GM21367 (cell line): Measurements from ENCODE around the gene SHROOM1.
"Not testable (repeated sequence)": the region's sequence is repeated elsewhere in the genome, so short reads cannot be mapped to it uniquely, and the experiment has no call there.

Experiments used
- ATAC-seq: cut with Tn5 transposase; IDR thresholded peaks from one replicate; pipeline ENCODE4 v1.9.1; 2021; ENCODE audit not compliant: unreplicated experiment

SHROOM1 gene, protein sequence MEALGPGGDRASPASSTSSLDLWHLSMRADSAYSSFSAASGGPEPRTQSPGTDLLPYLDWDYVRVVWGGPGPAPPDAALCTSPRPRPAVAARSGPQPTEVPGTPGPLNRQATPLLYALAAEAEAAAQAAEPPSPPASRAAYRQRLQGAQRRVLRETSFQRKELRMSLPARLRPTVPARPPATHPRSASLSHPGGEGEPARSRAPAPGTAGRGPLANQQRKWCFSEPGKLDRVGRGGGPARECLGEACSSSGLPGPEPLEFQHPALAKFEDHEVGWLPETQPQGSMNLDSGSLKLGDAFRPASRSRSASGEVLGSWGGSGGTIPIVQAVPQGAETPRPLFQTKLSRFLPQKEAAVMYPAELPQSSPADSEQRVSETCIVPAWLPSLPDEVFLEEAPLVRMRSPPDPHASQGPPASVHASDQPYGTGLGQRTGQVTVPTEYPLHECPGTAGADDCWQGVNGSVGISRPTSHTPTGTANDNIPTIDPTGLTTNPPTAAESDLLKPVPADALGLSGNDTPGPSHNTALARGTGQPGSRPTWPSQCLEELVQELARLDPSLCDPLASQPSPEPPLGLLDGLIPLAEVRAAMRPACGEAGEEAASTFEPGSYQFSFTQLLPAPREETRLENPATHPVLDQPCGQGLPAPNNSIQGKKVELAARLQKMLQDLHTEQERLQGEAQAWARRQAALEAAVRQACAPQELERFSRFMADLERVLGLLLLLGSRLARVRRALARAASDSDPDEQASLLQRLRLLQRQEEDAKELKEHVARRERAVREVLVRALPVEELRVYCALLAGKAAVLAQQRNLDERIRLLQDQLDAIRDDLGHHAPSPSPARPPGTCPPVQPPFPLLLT

GRCh38 chr5:132830436-132831094, at the start of gene SHROOM1:
Gene SHROOM1, minus strand, starts transcription at chr5:132830647. Its CDS starts 4,507 bp downstream, at chr5:132826140.
- ATAC-seq: peak; percentile 61

- ATAC-seq: no peak
Measured at GRCh38 chr5:132877938-132878337, 47.5 kb upstream of the SHROOM1 start.

GRCh38 chr5:132877466-132877865, 47.0 kb upstream of the SHROOM1 start:
- no peak for ATAC-seq

DNA sequence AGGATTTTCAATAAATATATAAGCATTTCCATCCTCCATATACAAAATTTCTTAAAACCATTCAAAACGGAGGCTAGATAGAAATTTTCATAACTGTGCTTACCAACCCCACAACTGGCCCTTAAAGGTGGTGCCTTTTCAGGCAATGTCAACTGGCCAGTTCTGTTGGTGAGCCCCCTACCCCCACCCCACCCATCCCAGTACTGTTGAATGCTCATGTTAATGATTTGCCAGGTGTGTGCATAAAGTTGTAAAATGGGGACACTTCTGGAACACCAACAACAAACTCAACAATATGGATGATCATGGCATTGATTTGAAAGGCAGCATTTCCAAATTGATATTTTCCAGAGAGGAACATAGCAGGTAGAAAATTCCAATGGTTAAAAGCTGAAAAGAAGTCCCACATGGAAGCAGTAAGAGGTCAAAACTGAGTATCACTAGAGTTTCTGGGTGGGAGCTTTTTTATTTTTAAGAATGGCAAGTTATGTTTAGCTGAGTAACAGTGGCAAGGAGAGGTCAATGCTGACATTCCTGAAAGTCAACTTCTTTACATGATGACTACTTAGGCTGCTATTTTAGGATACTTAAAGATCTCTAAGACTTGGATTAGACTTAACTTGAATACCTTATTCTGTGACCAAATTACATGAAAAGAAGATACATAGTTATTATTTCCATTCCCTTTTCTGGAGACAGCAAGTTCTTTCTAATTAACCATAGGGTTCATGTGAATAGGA, 45.7 kb upstream of the SHROOM1 start:
- no peak for ATAC-seq

DNA sequence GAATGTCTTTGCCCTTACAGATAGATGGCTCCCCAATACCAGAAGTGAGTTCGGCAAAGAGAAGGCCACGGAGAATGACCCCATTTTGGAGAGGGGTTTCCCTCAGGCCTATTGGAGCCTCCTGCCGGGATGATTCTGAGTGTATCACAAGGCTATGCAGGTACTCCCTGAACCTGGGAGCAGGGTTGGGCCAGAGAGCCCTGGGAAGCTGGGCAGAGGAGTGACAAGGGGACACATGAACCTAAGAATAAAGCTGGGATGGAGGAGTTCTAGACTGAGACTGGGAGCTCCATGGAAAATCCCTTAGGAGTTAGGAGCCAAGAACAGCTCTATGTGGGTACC, 43.5 kb upstream of the SHROOM1 start:
- ATAC-seq: no peak

DNA sequence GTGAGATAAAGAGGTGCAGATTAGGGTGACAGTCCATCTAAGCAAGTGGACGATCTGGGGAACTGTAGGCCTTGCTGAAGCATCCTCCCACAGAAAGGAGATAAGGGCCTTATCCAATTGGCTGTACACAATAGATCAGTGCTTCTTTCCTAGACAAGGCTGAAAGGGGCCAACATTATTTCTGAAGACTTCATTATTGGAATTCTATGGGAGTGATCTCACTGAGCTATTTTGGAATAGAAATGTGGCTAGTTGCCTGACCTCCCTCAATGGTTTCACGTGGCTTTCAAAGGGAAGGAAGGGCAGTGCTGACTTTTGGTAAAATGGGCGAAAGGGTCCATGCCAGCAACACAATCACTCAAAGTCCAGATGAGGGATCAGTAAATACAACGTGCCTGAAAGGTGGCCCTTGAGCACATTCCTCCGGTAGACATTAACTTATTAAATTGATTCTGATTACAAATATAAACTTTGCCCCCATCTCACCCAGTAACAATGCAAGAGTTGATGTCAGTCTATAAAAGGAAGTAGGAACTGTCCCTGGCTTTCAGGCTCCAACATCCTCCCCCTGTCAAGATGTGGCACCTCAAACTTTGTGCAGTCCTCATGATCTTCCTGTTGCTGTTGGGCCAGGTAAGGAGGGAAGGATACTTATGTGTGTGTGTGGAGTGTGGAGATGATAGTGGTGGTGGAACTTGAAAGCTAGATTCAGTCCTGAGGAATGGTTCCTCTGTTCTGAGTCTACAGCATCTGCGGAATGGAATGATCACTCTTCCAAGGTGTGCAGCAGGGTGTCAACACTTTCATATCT, 42.9 kb upstream of the SHROOM1 start, which contains the start of gene LEAP2:
Gene LEAP2, plus strand, starts transcription at position 550 of the 811 bp plus-strand sequence. Its CDS starts 27 bp downstream, at position 577.
- ATAC-seq: no peak

DNA sequence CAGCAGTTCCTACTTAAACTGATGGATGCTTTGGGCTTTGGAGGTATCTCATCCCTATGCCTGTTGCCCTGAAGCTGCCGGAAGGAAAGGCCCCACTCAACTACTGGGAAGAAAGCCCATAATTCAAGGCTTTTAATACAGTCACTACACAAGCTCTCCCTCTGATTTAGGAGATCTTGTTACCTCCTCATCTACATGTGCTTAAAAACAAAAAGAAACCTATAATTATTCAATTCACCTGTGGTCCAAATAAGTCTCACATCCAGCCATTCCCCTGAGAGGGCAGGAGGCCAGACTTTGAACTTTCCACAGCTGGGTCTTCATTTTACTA, 42.3 kb upstream of the SHROOM1 start:
- no peak for ATAC-seq

- no peak for ATAC-seq
Measured at GRCh38 chr5:132871459-132872284, 41.2 kb upstream of the SHROOM1 start.

DNA sequence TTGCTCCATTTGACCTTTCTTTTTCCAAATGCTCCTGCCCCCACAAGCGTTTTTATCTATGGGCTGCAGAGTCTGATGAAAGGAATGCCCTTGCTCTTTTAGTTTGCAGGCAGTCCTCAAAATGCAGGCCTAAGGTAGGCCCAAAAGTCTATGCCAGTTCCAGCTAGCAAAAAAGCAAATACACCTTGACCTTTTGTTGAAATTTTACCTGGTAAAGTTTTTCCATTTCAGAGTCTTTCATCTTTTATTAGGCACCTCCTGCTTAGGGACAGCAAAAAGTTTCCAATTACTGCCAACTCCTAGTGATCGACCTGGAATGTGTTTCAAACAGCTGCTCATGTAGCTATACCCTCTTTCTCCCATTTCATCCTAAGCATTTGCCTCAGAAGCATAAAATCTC, 40.4 kb upstream of the SHROOM1 start:
- no peak for ATAC-seq

DNA sequence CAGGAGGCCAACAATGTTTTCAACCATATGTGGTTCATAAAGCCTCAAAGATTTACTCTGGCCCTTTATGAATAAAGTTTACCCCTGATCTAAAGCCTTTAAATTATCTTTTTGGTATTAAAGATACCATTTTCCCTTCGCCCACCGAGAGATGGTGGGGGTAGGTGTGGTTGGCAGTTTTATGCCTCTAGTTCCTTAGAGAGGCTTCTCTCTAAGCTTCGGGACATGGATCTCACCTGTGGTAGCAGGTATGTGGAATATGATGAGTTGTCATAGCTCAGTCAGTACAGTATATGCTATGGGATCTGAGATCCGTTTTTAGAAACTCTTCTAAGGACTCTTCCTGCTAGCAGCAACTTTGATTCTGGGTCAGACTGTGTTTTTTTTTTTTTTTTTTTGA, 38.3 kb upstream of the SHROOM1 start:
- ATAC-seq: no peak

DNA sequence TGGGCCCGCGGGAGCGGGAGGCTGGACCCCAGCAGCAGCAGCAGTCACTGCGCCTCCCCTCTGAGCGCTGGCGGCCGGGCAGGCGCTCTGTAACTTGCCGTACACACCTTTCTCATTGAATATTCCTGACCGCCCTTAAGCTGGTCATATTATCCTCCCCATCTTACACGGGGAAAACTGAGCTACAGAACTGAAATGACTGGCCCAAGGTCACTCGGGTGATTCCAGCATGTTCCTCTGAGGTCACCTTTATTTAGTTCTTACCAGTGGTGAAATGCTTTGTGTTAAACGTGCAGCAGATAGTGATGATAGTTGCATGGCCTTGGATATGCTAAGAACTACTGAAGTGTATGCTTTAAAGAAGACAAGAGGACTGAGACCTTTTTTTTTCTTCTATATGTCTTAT, 36.6 kb upstream of the SHROOM1 start:
- no peak for ATAC-seq

- ATAC-seq: peak; percentile 97
Measured at GRCh38 chr5:132866342-132867045, 36.0 kb upstream of the SHROOM1 start, which contains the start of the genes GDF9 and UQCRQ. Gene GDF9, minus strand, starts transcription at chr5:132866469. Its CDS starts 1,936 bp downstream, at chr5:132864533. Gene UQCRQ, plus strand, starts transcription at chr5:132866642. Its CDS starts 240 bp downstream, at chr5:132866882.

DNA sequence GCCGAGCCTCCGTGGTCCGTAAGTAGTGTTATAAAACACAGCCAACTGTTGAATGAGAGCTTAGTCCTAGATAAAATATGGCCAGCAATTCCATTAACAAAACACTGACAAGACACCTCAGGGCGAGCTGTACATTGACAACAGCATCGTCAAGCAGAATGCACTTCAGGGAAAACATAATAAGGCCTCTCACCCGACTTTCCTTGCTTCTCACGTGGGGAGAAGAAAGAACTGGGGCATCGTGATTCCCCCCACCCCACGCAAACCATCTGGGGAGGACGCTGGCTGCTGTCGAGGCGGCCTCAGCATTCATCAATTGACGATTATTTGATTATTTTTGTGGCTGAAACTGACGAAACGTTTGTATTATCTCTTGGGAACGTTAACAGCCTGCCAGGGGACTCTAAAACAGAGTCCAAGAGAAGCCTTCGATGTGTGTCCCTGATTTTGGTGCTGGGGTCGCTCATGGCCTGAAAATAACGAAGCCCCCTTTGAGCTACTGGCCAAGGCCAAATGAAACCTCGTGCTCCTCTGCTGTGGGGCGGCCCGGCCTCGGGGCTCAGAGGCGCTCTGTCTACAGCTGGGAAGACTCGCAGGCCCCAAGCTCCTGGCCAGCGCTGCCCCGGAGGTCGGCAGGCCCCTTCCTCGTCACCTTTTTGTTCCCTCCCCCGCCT, 35.4 kb upstream of the SHROOM1 start:
- ATAC-seq: peak; percentile 8

DNA sequence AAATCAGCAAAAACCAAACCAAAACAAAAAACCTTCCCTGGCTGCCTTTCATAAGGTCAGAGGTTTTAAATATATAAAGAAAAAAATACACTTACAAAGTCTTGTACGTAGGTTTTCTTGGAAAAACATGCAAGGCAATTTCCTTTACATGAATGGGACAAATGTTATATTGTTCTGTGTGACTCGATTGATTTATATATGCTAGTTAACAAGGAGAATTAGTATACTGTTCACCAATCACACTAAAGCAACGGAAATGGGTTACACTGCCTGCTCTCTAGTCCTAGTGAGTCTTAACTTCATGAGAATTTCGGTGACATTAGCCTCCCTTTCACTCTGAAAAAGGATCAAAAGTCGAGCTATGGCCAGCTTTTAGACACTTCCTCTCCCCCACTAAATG, 30.3 kb upstream of the SHROOM1 start:
- no peak for ATAC-seq

DNA sequence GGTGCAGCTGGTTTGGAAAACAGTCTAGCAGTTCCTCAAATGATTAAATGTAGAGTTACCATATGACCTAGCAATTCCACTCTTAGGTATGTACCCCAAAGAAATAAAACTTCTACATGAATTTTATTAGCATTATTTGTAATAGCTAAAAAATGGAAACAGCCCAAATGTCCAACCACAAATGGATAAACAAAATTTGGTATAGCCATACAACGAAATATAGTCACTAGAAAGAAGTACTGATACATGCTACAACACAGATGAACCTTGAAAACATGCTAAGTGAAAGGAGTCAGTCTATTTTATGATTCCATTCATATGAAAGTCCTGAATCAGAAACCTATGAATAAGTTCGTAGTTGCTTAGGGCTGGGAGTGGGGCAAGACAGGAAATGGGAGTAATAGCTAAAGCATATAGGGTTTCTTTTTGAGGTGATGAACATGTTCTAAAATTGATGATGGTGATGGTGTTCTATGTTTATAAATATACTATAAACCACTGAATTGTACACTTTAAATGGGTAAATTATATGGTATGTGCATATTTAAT, 29.5 kb upstream of the SHROOM1 start:
- ATAC-seq: no peak

DNA sequence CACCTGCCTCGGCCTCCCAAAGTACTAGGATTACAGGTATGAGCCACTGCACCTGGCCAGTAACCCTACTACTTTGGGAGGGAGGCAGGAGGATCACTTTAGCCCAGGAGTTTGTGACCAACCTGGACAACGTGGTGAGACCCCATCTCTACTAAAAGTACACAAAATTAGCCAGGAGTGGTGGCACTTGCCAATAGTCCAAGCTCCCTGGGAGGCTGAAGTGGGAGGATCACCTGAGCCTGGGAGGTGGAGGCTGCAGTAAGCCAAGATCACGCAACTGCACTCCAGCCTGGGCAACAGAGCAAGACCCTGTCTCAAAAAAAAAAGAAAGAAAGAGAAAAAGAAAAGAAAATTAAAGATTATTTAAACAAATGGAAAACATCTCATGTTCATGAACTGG, 25.6 kb upstream of the SHROOM1 start:
- ATAC-seq: no peak

DNA sequence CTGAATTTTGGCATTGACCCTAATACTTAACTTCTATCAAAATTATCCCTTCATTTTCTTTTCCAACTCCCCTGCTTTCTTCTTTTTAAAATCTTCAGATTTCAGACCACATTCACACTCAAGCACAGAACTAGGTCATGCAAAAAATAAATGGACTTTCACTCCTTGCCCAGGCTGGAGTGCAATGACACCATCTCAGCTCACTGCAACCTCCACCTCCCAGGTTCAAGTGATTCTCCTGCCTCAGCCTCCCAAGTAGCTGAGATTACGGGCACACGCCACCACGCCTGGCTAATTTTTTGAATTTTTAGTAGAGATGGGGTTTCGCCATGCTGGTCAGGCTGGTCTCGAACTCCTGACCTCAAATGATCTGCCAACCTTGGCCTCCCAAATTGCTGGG, 24.5 kb upstream of the SHROOM1 start:
- ATAC-seq: not testable (repeated sequence)

DNA sequence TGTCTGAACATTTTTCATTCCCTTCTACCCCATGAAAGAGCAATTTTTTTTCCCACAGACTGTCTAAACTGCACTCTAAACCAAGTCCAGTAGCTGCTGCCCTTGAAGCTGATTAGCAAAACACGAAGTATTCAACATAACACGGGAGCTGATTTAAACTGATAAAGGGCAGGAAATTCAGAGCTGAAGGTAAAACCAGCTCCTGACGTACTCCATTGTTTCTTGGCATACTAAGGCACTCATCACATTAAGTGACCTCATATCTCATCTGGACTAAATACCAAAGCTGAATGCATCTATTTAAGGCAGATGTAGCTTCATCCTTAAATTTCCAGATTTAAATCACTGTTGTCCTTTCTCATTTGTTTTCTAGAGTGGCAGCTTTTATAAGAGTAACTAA, 23.9 kb upstream of the SHROOM1 start:
- no peak for ATAC-seq
